ENCODE data around the gene ZBTB46. TPM values are rescaled to one million over a fixed set of nuclear protein-coding genes. Genes with fewer than 3 reads are reported as not detected.

ZBTB46 gene
- total RNA-seq, 1 donor from 2014 or later = 0.58 TPM

DNA sequence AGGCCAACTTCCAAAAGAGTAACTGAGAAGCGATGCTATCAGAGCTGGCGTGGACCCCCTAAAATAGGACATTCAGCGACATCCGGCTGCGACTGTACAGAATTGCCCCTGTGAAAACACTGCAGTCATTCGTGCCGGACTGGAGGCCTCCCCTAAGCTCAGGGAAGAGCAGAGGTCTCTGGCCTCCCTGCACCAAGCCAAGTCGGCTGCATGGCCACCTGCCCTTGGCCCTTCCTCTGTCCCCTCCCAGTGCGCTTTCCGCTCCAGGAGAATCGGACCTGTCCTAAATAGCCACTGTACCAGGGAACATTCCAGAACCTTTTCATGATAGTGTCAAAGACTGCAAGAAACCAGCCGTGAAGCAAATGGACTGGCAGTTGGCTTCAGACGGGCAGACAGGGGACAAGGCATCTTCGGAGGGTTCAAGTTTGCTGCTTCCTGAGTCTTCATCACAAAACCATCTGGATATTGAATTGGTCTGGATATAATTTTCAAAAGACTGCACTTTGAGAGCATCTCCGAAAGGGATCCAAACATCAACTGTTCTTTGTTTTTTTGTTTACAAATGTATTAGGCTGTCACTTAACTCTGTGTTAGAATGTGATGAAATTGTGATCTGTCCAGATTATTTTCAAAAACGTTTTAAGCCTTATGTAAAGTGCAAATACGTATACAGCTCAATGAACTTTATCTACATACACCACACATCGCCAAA is 75.0 kb downstream of the ZBTB46 start:
- no peak for DNase-seq (ENCODE audit: low read depth)
- no peak overlapping the region for H3K4me3 ChIP-seq (ENCODE audit: low read depth, low read length)
- TF ChIP-seq CTCF (conservative IDR thresholded peaks at IDR 0.05; ENCODE audit: low read depth, low read length) = no peak

DNA sequence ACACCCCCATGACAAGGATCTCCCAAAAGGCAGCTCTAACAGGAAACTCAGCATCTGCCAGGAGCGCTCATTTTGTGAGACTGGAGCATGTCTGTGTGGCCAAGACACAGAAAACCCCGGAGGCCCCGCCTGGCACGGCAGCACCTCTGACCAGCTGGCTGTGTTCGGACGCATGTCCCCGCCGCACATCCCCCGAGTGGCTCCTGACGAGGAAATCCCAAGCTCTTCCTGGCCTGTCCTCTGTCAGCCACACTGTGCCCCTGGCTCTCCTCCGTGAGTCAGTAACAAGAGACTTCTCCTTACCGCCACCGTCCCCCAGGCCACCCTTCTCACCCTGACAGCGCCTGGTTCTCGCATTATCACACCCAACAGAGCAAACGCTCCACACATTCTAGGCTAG is 77.1 kb downstream of the ZBTB46 start:
- no peak for DNase-seq (ENCODE audit: low read depth)
- H3K4me3 ChIP-seq (ENCODE audit: low read depth, low read length) = no peak overlapping the region
- no peak for TF ChIP-seq CTCF (conservative IDR thresholded peaks at IDR 0.05; ENCODE audit: low read depth, low read length)

GRCh38 chr20:63753381-63753780 is 77.7 kb downstream of the ZBTB46 start:
- TF ChIP-seq CTCF (conservative IDR thresholded peaks at IDR 0.05; ENCODE audit: low read depth, low read length) = no peak
- H3K4me3 ChIP-seq (ENCODE audit: low read depth, low read length) = no peak overlapping the region
- DNase-seq (ENCODE audit: low read depth) = no peak

- DNase-seq (ENCODE audit: low read depth) = no peak
- no peak for TF ChIP-seq CTCF (conservative IDR thresholded peaks at IDR 0.05; ENCODE audit: low read depth, low read length)
- no peak overlapping the region for H3K4me3 ChIP-seq (ENCODE audit: low read depth, low read length)
These were observed 78.5 kb downstream of the ZBTB46 start for GRCh38 chr20:63752411-63753101.

DNA sequence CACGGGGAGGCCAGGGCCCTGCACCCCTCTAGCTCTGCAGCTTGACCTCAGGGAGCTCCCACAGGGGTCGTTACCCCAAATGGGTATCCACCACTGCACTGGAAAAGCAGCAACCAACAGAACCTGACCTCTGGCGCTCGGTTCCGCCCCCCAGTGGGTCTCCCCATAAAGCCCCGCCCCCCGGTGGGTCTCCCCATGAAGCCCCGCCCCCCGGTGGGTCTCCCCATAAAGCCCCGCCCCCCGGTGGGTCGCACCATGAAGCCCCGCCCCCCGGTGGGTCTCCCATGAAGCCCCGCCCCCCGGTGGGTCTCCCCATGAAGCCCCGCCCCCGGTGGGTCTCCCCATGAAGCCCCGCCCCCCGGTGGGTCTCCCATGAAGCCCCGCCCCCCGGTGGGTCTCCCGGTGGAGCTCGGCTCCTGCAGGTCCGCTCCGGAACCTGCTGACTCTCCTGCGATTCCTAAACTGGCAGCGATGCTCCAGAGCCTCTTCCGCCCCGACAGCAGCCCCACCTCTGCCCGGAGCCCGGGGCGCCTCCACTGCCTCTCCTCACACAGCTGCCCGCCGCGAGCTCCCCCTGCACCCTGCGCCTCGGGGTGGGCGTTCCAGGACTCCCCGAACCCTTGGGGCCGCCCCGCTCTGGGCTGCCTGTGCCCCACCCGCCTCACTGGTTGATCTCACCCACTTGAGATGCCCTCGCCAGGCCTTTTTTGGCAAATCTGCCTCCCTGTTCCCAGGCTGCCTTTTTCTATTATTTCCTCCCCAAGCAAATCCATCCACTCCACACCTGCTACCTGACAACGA is 79.4 kb downstream of the ZBTB46 start:
- no peak overlapping the region for H3K4me3 ChIP-seq (ENCODE audit: low read depth, low read length)
- no peak for TF ChIP-seq CTCF (conservative IDR thresholded peaks at IDR 0.05; ENCODE audit: low read depth, low read length)
- no peak for DNase-seq (ENCODE audit: low read depth)

- TF ChIP-seq CTCF (conservative IDR thresholded peaks at IDR 0.05; ENCODE audit: low read depth, low read length) = no peak
- DNase-seq (ENCODE audit: low read depth) = no peak
- no peak overlapping the region for H3K4me3 ChIP-seq (ENCODE audit: low read depth, low read length)
These were observed 80.1 kb downstream of the ZBTB46 start for GRCh38 chr20:63750807-63751470.

Measured in epithelial cell of proximal tubule (primary cell).